SJSA1 (cell line): ENCODE results near the gene CAVIN1. TPM values are rescaled to one million over a fixed set of nuclear protein-coding genes. Genes with fewer than 3 reads are reported as not detected.
"Not testable (repeated sequence)": the region's sequence is repeated elsewhere in the genome, so short reads cannot be mapped to it uniquely, and the experiment has no call there.

Source experiments
- DNase-seq, 2 experiments: peaks; one replicate each; pipeline ENCODE4 v3.0.0-alpha.2; 2015 to 2020; ENCODE audit warnings: low spot score in 2 of 2, low read depth in 1 of 2
- H3K27ac ChIP-seq: fragments of 250-450 bp; sonication (Bioruptor Pico); 2 replicates; pipeline ENCODE4 v1.5.1; 2020; ENCODE audit warnings: mild to moderate bottlenecking, moderate library complexity
- H3K27me3 ChIP-seq: fragments of 250-450 bp; sonication (Bioruptor Pico); replicated peaks from 2 replicates; pipeline ENCODE4 v1.5.1; 2020; ENCODE audit warnings: mild to moderate bottlenecking, moderate library complexity
- H3K36me3 ChIP-seq: fragments of 250-450 bp; sonication (Bioruptor Pico); 2 replicates; pipeline ENCODE4 v1.5.1; 2020; ENCODE audit warnings: mild to moderate bottlenecking
- H3K4me1 ChIP-seq: fragments of 250-450 bp; sonication (Bioruptor Pico); replicated peaks from 2 replicates; pipeline ENCODE4 v1.6.1; 2021; ENCODE audit warnings: mild to moderate bottlenecking
- H3K4me3 ChIP-seq: fragments of 250-450 bp; sonication (Bioruptor Pico); 2 replicates; pipeline ENCODE4 v1.5.1; 2020; ENCODE audit warnings: mild to moderate bottlenecking
- H3K9me3 ChIP-seq: fragments of 250-450 bp; sonication (Bioruptor Pico); replicated peaks from 2 replicates; pipeline ENCODE4 v1.5.1; 2020; ENCODE audit warnings: mild to moderate bottlenecking
- total RNA-seq: library from RNA; depleted of rRNA; stranded (reverse); fragments of >200 nt; shearing (Covaris generic); gene quantifications from 2 replicates; pipeline ENCODE4 v1.2.3, GENCODE V29; 2014

The CAVIN1 gene
- total RNA-seq, 1 experiment from 2014 or later = 319 TPM

GRCh38 chr17:42389135-42389417, 34.0 kb downstream of the CAVIN1 start:
- Histone ChIP-seq H3K36me3 (peaks cover 6% of the 10 kb centered on the region), H3K4me3 (peak overlapping the region; percentile 10), H3K27ac (peak overlapping the region; percentile 24; the same call in 1 of the 2 replicates), H3K4me1 (peaks cover 15% of the 10 kb centered on the region), H3K9me3 (no peaks in the 10 kb centered on the region), H3K27me3 (no peaks in the 10 kb centered on the region)
- DNase-seq = no peak

GRCh38 chr17:42388381-42389134, 34.5 kb downstream of the CAVIN1 start, which contains the start of gene STAT3:
Gene STAT3 (minus strand): TSS chr17:42388442. CDS start chr17:42348516, 39,926 bp downstream.
- peaks cover 15% of the 10 kb centered on the region for H3K4me1 ChIP-seq
- peak; percentile 100 for DNase-seq
- H3K36me3 ChIP-seq = peaks cover 6% of the 10 kb centered on the region
- peak within 1 kb of the TSS; percentile 85 for H3K27ac ChIP-seq
- no peaks in the 10 kb centered on the region for H3K27me3 ChIP-seq
- peak within 1 kb of the TSS; percentile 70 for H3K4me3 ChIP-seq
- H3K9me3 ChIP-seq = no peaks in the 10 kb centered on the region

GRCh38 chr17:42387661-42388380, 35.2 kb downstream of the CAVIN1 start:
- Histone ChIP-seq H3K9me3 (no peaks in the 10 kb centered on the region), H3K27ac (peak overlapping the region; percentile 85), H3K36me3 (peaks cover 6% of the 10 kb centered on the region), H3K4me1 (peaks cover 15% of the 10 kb centered on the region), H3K4me3 (peak overlapping the region; percentile 70), H3K27me3 (no peaks in the 10 kb centered on the region)
- DNase-seq = peak in 1 of 2 experiments; percentile 50

GRCh38 chr17:42386777-42387657, 36.0 kb downstream of the CAVIN1 start:
- Histone ChIP-seq H3K4me1 (peaks cover 15% of the 10 kb centered on the region), H3K4me3 (peak overlapping the region; percentile 70), H3K36me3 (peaks cover 6% of the 10 kb centered on the region), H3K27me3 (no peaks in the 10 kb centered on the region), H3K27ac (peak overlapping the region; percentile 85), H3K9me3 (no peaks in the 10 kb centered on the region)
- no peak for DNase-seq

- DNase-seq = no peak
- Histone ChIP-seq H3K27me3 (no peaks in the 10 kb centered on the region), H3K36me3 (no peaks in the 10 kb centered on the region), H3K4me3 (no peak overlapping the region), H3K27ac (no peak overlapping the region), H3K9me3 (no peaks in the 10 kb centered on the region), H3K4me1 (peaks cover 25% of the 10 kb centered on the region)
These were observed 41.2 kb downstream of the CAVIN1 start for GRCh38 chr17:42381898-42382297.

GRCh38 chr17:42380935-42381334, 42.1 kb downstream of the CAVIN1 start:
- Histone ChIP-seq H3K9me3 (no peaks in the 10 kb centered on the region), H3K4me1 (peaks cover 18% of the 10 kb centered on the region), H3K36me3 (no peaks in the 10 kb centered on the region), H3K27me3 (no peaks in the 10 kb centered on the region), H3K4me3 (no peak overlapping the region), H3K27ac (no peak overlapping the region)
- no peak for DNase-seq

- Histone ChIP-seq H3K27me3 (no peaks in the 10 kb centered on the region), H3K27ac (peak overlapping the region; percentile 42), H3K4me1 (peaks cover 18% of the 10 kb centered on the region), H3K9me3 (no peaks in the 10 kb centered on the region), H3K36me3 (no peaks in the 10 kb centered on the region; the same call in 1 of the 2 replicates), H3K4me3 (peak overlapping the region; percentile 27)
- peak in 1 of 2 experiments; percentile 58 for DNase-seq
These were observed 44.0 kb downstream of the CAVIN1 start for GRCh38 chr17:42378959-42379594.

GRCh38 chr17:42378359-42378958, 44.6 kb downstream of the CAVIN1 start:
- no peaks in the 10 kb centered on the region for H3K9me3 ChIP-seq
- H3K27me3 ChIP-seq = no peaks in the 10 kb centered on the region
- peak overlapping the region; percentile 27 for H3K4me3 ChIP-seq
- peaks cover 18% of the 10 kb centered on the region for H3K4me1 ChIP-seq
- peak in 1 of 2 experiments; percentile 41 for DNase-seq
- 0 out of 2 replicates have a peak overlapping the region, but pooled peaks have one; percentile 42 for H3K27ac ChIP-seq
- H3K36me3 ChIP-seq = no peaks in the 10 kb centered on the region; the same call in 1 of the 2 replicates

GRCh38 chr17:42373896-42374295, 49.2 kb downstream of the CAVIN1 start:
- Histone ChIP-seq H3K36me3 (peaks cover 6% of the 10 kb centered on the region), H3K4me3 (no peak overlapping the region), H3K9me3 (no peaks in the 10 kb centered on the region), H3K27ac (no peak overlapping the region), H3K27me3 (no peaks in the 10 kb centered on the region), H3K4me1 (peaks cover 10% of the 10 kb centered on the region)
- no peak for DNase-seq

- Histone ChIP-seq H3K36me3 (peaks cover 6% of the 10 kb centered on the region), H3K4me3 (no peak overlapping the region), H3K27me3 (no peaks in the 10 kb centered on the region), H3K27ac (no peak overlapping the region), H3K9me3 (no peaks in the 10 kb centered on the region), H3K4me1 (no peaks in the 10 kb centered on the region)
- no peak for DNase-seq
These were observed 50.9 kb downstream of the CAVIN1 start for GRCh38 chr17:42372142-42372541.

GRCh38 chr17:42368797-42369561, 54.1 kb downstream of the CAVIN1 start:
- not testable (repeated sequence) for H3K4me3 ChIP-seq, H3K9me3 ChIP-seq, H3K36me3 ChIP-seq, DNase-seq, H3K27ac ChIP-seq, H3K27me3 ChIP-seq
- H3K4me1 ChIP-seq = peaks cover 14% of the 10 kb centered on the region

GRCh38 chr17:42368310-42368709, 54.7 kb downstream of the CAVIN1 start:
- H3K9me3 ChIP-seq, H3K36me3 ChIP-seq, H3K27me3 ChIP-seq, DNase-seq, H3K27ac ChIP-seq, H3K4me3 ChIP-seq: not testable (repeated sequence)
- H3K4me1 ChIP-seq = peaks cover 17% of the 10 kb centered on the region
